Measurements from ENCODE around the gene MPL.

GRCh38 chr1:43296207-43296606 lies 41.4 kb upstream of the MPL start:
- TF ChIP-seq, protein P1, sequence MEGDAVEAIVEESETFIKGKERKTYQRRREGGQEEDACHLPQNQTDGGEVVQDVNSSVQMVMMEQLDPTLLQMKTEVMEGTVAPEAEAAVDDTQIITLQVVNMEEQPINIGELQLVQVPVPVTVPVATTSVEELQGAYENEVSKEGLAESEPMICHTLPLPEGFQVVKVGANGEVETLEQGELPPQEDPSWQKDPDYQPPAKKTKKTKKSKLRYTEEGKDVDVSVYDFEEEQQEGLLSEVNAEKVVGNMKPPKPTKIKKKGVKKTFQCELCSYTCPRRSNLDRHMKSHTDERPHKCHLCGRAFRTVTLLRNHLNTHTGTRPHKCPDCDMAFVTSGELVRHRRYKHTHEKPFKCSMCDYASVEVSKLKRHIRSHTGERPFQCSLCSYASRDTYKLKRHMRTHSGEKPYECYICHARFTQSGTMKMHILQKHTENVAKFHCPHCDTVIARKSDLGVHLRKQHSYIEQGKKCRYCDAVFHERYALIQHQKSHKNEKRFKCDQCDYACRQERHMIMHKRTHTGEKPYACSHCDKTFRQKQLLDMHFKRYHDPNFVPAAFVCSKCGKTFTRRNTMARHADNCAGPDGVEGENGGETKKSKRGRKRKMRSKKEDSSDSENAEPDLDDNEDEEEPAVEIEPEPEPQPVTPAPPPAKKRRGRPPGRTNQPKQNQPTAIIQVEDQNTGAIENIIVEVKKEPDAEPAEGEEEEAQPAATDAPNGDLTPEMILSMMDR (IDR thresholded peaks at IDR 0.05 in 2 of 3, conservative IDR thresholded peaks at IDR 0.05 in 1 of 3; ENCODE audit: borderline replicate concordance in 1 of 3, insufficient read depth in 1 of 3, low read depth in 2 of 3, low read length in 2 of 3): no peak
- TF ChIP-seq POLR2AphosphoS5 (IDR thresholded peaks at IDR 0.05; ENCODE audit: low read depth, low read length): no peak
- TF ChIP-seq EZH2phosphoT487 (IDR thresholded peaks at IDR 0.05; ENCODE audit: borderline replicate concordance): no peak
- no peak for TF ChIP-seq CEBPB (IDR thresholded peaks at IDR 0.05; ENCODE audit: low read depth)
- no peak for TF ChIP-seq ELF1 (IDR thresholded peaks at IDR 0.05; ENCODE audit: borderline replicate concordance, low read depth)
- no peak for TF ChIP-seq POLR2A (IDR thresholded peaks at IDR 0.05; ENCODE audit: borderline replicate concordance, extremely low read depth, insufficient read depth, insufficient read length)
- TF ChIP-seq EZH2 (IDR thresholded peaks at IDR 0.05): no peak
- TF ChIP-seq RAD21 (IDR thresholded peaks at IDR 0.05; ENCODE audit: low read depth): no peak
- TF ChIP-seq JUND (IDR thresholded peaks at IDR 0.05): no peak
